Muscle of leg (tissue), 11 donors: ENCODE measurements around the gene PLXDC2. TPM values are rescaled to one million over a fixed set of nuclear protein-coding genes. Genes with fewer than 3 reads are reported as not detected.

ENCODE experiments used
- DNase-seq: peaks from one replicate; pipeline ENCODE4 v3.0.0; 2013
- H3K27ac ChIP-seq: one replicate; pipeline ENCODE4 v1.5.1; 2013; ENCODE audit warnings: mild to moderate bottlenecking, low read length, control low read depth
- H3K27me3 ChIP-seq: one replicate; pipeline ENCODE4 v1.6.1; 2013; ENCODE audit warnings: low read length; ENCODE audit not compliant: control insufficient read depth, insufficient read depth
- H3K36me3 ChIP-seq: one replicate; pipeline ENCODE4 v1.6.1; 2013; ENCODE audit warnings: low read length; ENCODE audit not compliant: control insufficient read depth, insufficient read depth
- H3K4me1 ChIP-seq: one replicate; pipeline ENCODE4 v1.6.1; 2013; ENCODE audit warnings: low read length; ENCODE audit not compliant: control insufficient read depth, insufficient read depth
- H3K4me3 ChIP-seq: one replicate; pipeline ENCODE4 v1.5.1; 2013; ENCODE audit warnings: low read length, control low read depth
- H3K9me3 ChIP-seq: replicated peaks from 2 replicates; pipeline ENCODE4 v1.6.1; 2013; ENCODE audit warnings: low read depth, low read length; ENCODE audit not compliant: control insufficient read depth
- WGBS: methylation state at CpG from one replicate; pipeline ENCODE4 v1.1.5; 2013; ENCODE audit warnings: missing lambda C conversion rate; ENCODE audit not compliant: insufficient coverage; 5-methylcytosine and 5-hydroxymethylcytosine counted together
- polyA plus RNA-seq, 8 donors: library from polyadenylated mRNA; unstranded; fragments of 120-200 nt; gene quantifications; one replicate each; pipeline versions ENCODE4 v1.2.1 to v1.2.3, GENCODE V29; 2013; ENCODE audit warnings: inconsistent platforms in 1 of 8, low replicate concordance in 1 of 8; ENCODE audit not compliant: insufficient read length in 8 of 8, insufficient read depth in 1 of 8
- total RNA-seq: library from RNA; stranded (reverse); fragments of 120-200 nt; gene quantifications from one replicate; pipeline ENCODE4 v1.2.4, GENCODE V29; 2013

The PLXDC2 gene
- total and polyA plus RNA-seq, 9 donors = 20.9 to 49.9 (median 33.9) TPM

DNA sequence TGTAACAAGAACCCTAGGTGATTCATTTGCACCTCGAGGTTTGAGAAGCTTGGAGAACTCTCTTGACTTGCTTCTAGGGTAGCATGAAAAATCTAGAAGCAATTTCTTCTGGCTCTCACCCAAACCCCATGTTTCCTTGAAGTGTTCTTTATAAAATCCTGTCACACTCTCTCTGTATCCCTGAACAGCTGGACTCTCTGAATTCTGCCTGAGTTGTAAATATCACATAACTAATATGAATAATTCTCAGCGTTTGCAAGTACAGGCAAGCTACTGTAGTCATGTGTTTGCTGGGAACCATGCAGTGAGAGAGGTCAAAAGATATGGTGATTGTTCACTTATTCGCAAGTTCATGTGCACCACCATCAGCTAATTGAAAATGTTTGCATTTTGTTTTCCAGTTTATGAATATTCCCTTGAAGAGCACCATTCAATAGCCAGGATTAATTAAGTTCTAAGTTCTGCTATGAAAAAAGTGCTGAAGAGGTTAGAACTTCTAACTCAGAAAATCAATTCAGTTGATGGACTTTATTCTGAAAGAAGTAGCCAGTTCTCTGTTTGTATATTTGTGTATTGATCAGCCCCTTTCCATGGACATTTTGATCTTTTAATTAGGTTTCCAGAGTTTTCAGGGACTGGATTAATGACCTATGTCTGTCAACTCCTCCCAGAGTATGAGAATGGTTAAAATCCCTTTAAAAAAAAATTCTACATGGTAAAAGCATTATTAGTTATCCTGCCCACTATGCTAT is 243.0 kb downstream of the PLXDC2 start:
- Histone ChIP-seq H3K4me3 (no peak overlapping the region), H3K9me3 (peaks cover 3% of the 10 kb centered on the region), H3K36me3 (no peaks in the 10 kb centered on the region), H3K4me1 (no peaks in the 10 kb centered on the region), H3K27ac (no peak overlapping the region), H3K27me3 (no peaks in the 10 kb centered on the region)
- no CpG with 5 or more reads among the region's 3 CpGs for WGBS
- DNase-seq = peak; percentile 78

- H3K9me3 ChIP-seq = peaks cover 3% of the 10 kb centered on the region
- peaks cover 2% of the 10 kb centered on the region for H3K36me3 ChIP-seq
- 88% methylated on average over 4 of the region's 6 CpGs for WGBS
- H3K4me3 ChIP-seq = no peak overlapping the region
- H3K27me3 ChIP-seq = no peaks in the 10 kb centered on the region
- H3K27ac ChIP-seq = no peak overlapping the region
- no peak for DNase-seq
- no peaks in the 10 kb centered on the region for H3K4me1 ChIP-seq
Measured at GRCh38 chr10:20065814-20066213, 249.6 kb downstream of the PLXDC2 start.

- no peak for DNase-seq
Measured at GRCh38 chr10:20073167-20073566, 256.9 kb downstream of the PLXDC2 start.

DNA sequence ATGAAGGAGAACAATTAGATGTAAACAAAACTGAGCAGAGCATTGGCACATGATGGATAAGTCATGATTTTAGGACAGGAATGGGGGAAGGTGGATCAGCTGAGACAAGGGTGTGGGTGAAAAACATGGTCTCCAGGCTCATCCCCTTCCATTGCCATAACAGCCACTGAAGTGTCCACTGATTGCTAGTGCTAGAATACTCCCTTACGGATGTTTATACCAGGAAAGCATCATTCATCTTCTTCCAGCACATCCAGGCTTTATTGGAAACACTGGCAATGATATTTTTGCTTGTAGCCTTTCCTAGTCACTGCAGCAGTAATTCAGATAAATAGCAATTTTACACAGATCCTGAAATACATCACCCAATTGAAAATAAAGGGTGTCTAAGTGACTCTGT is 259.5 kb downstream of the PLXDC2 start:
- 80% methylated on average over 1 of the region's 1 CpG for WGBS
- H3K4me1 ChIP-seq = no peaks in the 10 kb centered on the region
- H3K27ac ChIP-seq = no peak overlapping the region
- no peaks in the 10 kb centered on the region for H3K9me3 ChIP-seq
- no peak for DNase-seq
- peaks cover 4% of the 10 kb centered on the region for H3K36me3 ChIP-seq
- H3K4me3 ChIP-seq = no peak overlapping the region
- H3K27me3 ChIP-seq = no peaks in the 10 kb centered on the region

More at GRCh38 chr10:20073167-20073566, 256.9 kb downstream of the PLXDC2 start:
- H3K4me3 ChIP-seq = no peak overlapping the region
- H3K9me3 ChIP-seq = no peaks in the 10 kb centered on the region
- H3K27me3 ChIP-seq = no peaks in the 10 kb centered on the region
- H3K27ac ChIP-seq = no peak overlapping the region
- H3K4me1 ChIP-seq = no peaks in the 10 kb centered on the region
- H3K36me3 ChIP-seq = peaks cover 6% of the 10 kb centered on the region
- no CpG with 5 or more reads among the region's 2 CpGs for WGBS

DNA sequence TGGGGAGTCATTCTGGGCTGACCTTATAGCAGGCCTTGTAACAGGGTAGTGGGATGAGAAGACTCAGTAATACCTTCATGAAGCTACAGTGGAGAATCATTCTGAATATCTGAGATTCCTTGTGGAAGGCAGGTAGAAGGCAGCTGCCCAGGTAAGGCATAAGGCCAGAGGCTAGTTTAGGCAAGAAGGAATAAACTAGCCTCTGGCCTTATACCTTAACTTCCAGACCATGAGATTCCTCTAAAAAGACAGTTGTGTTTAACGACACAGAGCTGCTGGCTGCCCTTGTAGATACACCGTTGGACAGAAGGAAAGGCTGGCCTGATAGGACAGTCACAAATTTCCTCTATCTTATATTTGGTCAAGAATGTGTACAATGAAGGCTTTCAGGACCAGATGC is 268.2 kb downstream of the PLXDC2 start:
- Histone ChIP-seq H3K4me1 (peaks cover 4% of the 10 kb centered on the region), H3K4me3 (no peak overlapping the region), H3K36me3 (no peaks in the 10 kb centered on the region), H3K9me3 (no peaks in the 10 kb centered on the region), H3K27ac (no peak overlapping the region), H3K27me3 (no peaks in the 10 kb centered on the region)
- WGBS = 60% methylated on average over 1 of the region's 2 CpGs
- DNase-seq = no peak

DNA sequence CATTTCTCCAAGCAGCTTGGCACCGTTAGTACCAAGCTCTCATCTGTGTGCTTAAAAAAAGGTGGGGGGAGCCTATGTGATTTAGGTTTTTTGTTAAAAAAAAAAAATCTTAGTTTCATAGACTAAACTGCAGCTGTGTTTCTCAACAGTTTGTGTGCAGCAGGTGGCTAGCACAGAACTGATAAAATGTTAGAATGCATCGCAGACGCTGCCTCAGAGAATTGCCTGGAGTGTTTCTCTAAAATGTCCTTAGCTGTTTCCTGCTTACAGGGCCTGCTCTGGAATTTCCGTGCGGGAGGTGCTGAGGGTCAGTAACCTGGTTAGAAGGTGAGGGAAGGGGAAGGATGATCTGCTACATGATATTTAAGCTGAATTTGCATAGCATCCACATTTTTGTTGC is 268.9 kb downstream of the PLXDC2 start:
- DNase-seq = peak; percentile 79
- H3K4me3 ChIP-seq = no peak overlapping the region
- H3K9me3 ChIP-seq = no peaks in the 10 kb centered on the region
- WGBS = 28% methylated on average over 2 of the region's 5 CpGs
- peak overlapping the region; percentile 26 for H3K27ac ChIP-seq
- H3K27me3 ChIP-seq = no peaks in the 10 kb centered on the region
- no peaks in the 10 kb centered on the region for H3K36me3 ChIP-seq
- peaks cover 4% of the 10 kb centered on the region for H3K4me1 ChIP-seq

GRCh38 chr10:20087353-20087752 is 271.1 kb downstream of the PLXDC2 start:
- Histone ChIP-seq H3K4me3 (no peak overlapping the region), H3K27ac (peak overlapping the region; percentile 85), H3K9me3 (no peaks in the 10 kb centered on the region), H3K4me1 (peaks cover 4% of the 10 kb centered on the region), H3K36me3 (no peaks in the 10 kb centered on the region), H3K27me3 (no peaks in the 10 kb centered on the region)
- WGBS = no CpG with 5 or more reads among the region's 2 CpGs
- DNase-seq = peak; percentile 48

- no CpG with 5 or more reads among the region's 1 CpG for WGBS
- peak overlapping the region; percentile 85 for H3K27ac ChIP-seq
- H3K9me3 ChIP-seq = peaks cover 2% of the 10 kb centered on the region
- peaks cover 4% of the 10 kb centered on the region for H3K4me1 ChIP-seq
- peak; percentile 95 for DNase-seq
- H3K36me3 ChIP-seq = no peaks in the 10 kb centered on the region
- H3K4me3 ChIP-seq = no peak overlapping the region
- no peaks in the 10 kb centered on the region for H3K27me3 ChIP-seq
Measured at GRCh38 chr10:20088061-20088701, 271.9 kb downstream of the PLXDC2 start.

GRCh38 chr10:20089879-20090278 is 273.6 kb downstream of the PLXDC2 start:
- no peak overlapping the region for H3K27ac ChIP-seq
- no peaks in the 10 kb centered on the region for H3K36me3 ChIP-seq
- H3K9me3 ChIP-seq = peaks cover 2% of the 10 kb centered on the region

GRCh38 chr10:20090831-20091230 is 274.6 kb downstream of the PLXDC2 start:
- Histone ChIP-seq H3K27me3 (no peaks in the 10 kb centered on the region), H3K36me3 (no peaks in the 10 kb centered on the region), H3K9me3 (peaks cover 2% of the 10 kb centered on the region), H3K27ac (no peak overlapping the region), H3K4me1 (peaks cover 4% of the 10 kb centered on the region), H3K4me3 (no peak overlapping the region)
- 86% methylated on average over 1 of the region's 3 CpGs for WGBS
- no peak for DNase-seq

More at GRCh38 chr10:20089879-20090278, 273.6 kb downstream of the PLXDC2 start:
- WGBS = 94% methylated on average over 3 of the region's 3 CpGs
- peaks cover 7% of the 10 kb centered on the region for H3K4me1 ChIP-seq
- H3K27me3 ChIP-seq = no peaks in the 10 kb centered on the region
- H3K4me3 ChIP-seq = no peak overlapping the region
- no peak for DNase-seq
